Glutamatergic neuron (in vitro differentiated cells): ENCODE measurements around the gene SIRT3. TPM values are rescaled to one million over a fixed set of nuclear protein-coding genes. Genes with fewer than 3 reads are reported as not detected.

Experiments
- DNase-seq: peaks from one replicate; pipeline ENCODE4 v3.0.0; 2022
- H3K27ac Mint-ChIP-seq: one replicate; pipeline ENCODE4 v1.8.0; 2020; ENCODE audit warnings: mild to moderate bottlenecking, mixed read lengths, inconsistent platforms; ENCODE audit not compliant: unreplicated experiment
- H3K27me3 Mint-ChIP-seq: one replicate; pipeline ENCODE4 v1.8.0; 2020; ENCODE audit warnings: mild to moderate bottlenecking, moderate library complexity, mixed read lengths, inconsistent platforms; ENCODE audit not compliant: unreplicated experiment
- H3K36me3 Mint-ChIP-seq: one replicate; pipeline ENCODE4 v1.8.0; 2020; ENCODE audit warnings: mild to moderate bottlenecking, mixed read lengths, inconsistent platforms; ENCODE audit not compliant: unreplicated experiment
- H3K4me1 Mint-ChIP-seq: one replicate; pipeline ENCODE4 v1.8.0; 2020; ENCODE audit warnings: mild to moderate bottlenecking, low read depth, mixed read lengths, inconsistent platforms; ENCODE audit not compliant: unreplicated experiment
- H3K4me3 Mint-ChIP-seq: one replicate; pipeline ENCODE4 v1.8.0; 2020; ENCODE audit warnings: mild to moderate bottlenecking, mixed read lengths, inconsistent platforms; ENCODE audit not compliant: unreplicated experiment
- H3K9me3 Mint-ChIP-seq: one replicate; pipeline ENCODE4 v1.8.0; 2020; ENCODE audit warnings: mild to moderate bottlenecking, moderate library complexity, mixed read lengths, inconsistent platforms; ENCODE audit not compliant: unreplicated experiment
- total RNA-seq: library from RNA; stranded (reverse); fragmentation: NEBNext Ultra II Directional; extraction: Animal tissue kit (Norgen Biotek cat#: 25700); gene quantifications from one replicate; pipeline ENCODE4 v1.2.1, GENCODE V29; 2021; ENCODE audit not compliant: unreplicated experiment
- TF ChIP-seq, protein P1 (sequence below): fragments of 200-600 bp; sonication (generic); IDR thresholded peaks from one replicate; pipeline ENCODE4 v1.5.0; 2021; ENCODE audit not compliant: partially characterized antibody, unreplicated experiment

Gene SIRT3
- total RNA-seq, 1 donor from 2014 or later, result 23.6 TPM

DNA sequence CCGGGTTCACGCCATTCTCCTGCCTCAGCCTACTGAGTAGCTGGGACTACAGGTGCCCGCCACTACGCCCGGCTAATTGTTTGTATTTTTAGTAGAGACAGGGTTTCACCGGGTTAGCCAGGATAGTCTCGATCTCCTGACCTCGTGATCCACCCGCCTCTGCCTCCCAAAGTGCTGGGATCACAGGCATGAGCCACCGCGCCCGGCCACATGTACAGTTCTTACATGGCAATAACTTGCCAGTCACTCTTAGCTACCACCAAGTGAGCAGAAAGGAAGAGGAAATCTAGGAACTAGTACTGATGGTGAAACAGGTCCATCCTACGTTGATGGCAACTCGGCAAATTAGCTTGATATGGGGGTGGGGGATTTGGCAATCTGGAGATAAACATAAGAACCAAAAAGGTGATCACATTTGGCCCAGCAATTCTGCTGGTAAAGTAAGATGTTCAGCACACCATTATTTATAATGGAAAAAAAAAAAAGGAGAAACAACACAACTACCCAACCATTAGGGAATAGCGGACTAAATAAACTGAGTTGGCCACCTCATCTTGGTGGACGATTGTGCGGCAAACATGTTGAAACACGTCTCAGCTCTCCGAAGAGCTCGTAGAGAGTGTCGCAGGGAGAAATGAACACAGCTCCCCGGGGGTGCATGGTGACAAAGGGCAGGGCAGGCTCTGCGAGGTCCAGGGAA is 47.4 kb upstream of the SIRT3 start:
- peaks cover 3% of the 10 kb centered on the region for H3K4me1 Mint-ChIP-seq
- DNase-seq, result no peak
- H3K4me3 Mint-ChIP-seq, result no peak overlapping the region
- no peak overlapping the region for H3K27ac Mint-ChIP-seq
- peaks cover 13% of the 10 kb centered on the region for H3K9me3 Mint-ChIP-seq
- H3K27me3 Mint-ChIP-seq, result peaks cover 23% of the 10 kb centered on the region
- TF ChIP-seq, protein P1, sequence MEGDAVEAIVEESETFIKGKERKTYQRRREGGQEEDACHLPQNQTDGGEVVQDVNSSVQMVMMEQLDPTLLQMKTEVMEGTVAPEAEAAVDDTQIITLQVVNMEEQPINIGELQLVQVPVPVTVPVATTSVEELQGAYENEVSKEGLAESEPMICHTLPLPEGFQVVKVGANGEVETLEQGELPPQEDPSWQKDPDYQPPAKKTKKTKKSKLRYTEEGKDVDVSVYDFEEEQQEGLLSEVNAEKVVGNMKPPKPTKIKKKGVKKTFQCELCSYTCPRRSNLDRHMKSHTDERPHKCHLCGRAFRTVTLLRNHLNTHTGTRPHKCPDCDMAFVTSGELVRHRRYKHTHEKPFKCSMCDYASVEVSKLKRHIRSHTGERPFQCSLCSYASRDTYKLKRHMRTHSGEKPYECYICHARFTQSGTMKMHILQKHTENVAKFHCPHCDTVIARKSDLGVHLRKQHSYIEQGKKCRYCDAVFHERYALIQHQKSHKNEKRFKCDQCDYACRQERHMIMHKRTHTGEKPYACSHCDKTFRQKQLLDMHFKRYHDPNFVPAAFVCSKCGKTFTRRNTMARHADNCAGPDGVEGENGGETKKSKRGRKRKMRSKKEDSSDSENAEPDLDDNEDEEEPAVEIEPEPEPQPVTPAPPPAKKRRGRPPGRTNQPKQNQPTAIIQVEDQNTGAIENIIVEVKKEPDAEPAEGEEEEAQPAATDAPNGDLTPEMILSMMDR, result no peak
- H3K36me3 Mint-ChIP-seq, result no peaks in the 10 kb centered on the region

DNA sequence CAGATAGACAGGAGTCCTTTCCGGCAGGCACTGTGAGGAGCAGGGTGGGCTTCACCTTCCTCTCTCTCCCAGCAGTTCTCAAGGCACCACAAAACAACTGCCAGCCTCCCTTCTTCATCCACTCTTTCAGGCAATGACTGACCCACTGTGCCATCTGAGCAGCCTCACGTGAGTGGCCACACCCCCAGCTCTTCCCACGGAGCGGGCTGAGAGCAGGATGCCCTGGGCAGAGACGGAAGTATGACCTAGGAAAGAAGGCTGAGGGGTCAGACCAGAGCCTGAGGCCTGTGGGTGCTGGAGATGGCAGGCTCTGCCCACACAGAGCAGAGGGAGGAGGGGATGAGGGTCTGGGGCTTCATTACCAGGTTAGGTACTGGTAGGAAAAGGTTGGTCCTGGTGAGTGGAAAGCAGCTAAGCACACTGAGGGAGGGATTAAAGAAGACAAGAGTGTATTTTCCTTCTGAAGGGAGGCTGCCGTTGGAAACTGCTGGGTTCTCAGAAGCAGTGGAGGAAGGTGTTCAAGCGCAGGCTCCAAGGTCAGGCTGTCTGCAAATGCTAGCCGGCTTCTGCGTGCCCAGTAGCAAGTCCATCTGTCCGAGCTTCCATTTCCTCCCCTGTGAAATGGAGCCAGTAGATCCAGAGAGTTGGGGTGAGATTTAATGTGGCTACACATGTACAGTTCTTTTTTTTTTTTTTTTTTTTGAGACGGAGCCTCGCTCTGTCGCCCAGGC is 46.7 kb upstream of the SIRT3 start:
- H3K27ac Mint-ChIP-seq, result no peak overlapping the region
- DNase-seq, result no peak
- H3K4me1 Mint-ChIP-seq, result peaks cover 3% of the 10 kb centered on the region
- H3K4me3 Mint-ChIP-seq, result peak overlapping the region; percentile 9
- H3K9me3 Mint-ChIP-seq, result peaks cover 13% of the 10 kb centered on the region
- TF ChIP-seq, protein P1, result no peak
- no peaks in the 10 kb centered on the region for H3K36me3 Mint-ChIP-seq
- peaks cover 25% of the 10 kb centered on the region for H3K27me3 Mint-ChIP-seq

DNA sequence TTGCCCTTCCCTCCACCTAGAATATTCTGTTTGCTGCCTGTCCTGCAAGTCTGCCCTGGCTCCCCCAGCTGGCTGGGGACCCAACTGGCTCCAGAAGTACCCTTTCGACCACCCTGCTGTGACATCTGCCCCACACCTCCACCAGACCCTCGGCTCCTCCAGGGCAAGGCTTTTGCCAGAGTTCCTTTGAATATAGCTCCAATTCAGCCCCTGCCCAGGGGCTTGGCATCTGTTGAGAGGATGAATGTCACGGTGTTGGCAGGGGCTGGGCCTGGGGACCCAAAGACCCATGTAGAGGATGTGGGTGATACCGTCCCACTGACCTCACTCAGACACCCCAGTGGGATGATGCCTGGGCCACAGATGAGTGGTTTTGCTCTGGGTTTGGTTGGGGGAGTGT is 46.0 kb upstream of the SIRT3 start:
- Mint-ChIP-seq H3K9me3 (peaks cover 13% of the 10 kb centered on the region), H3K27me3 (peaks cover 25% of the 10 kb centered on the region), H3K4me1 (peaks cover 3% of the 10 kb centered on the region), H3K4me3 (no peak overlapping the region), H3K27ac (no peak overlapping the region), H3K36me3 (no peaks in the 10 kb centered on the region)
- DNase-seq, result no peak
- TF ChIP-seq, protein P1, result no peak

DNA sequence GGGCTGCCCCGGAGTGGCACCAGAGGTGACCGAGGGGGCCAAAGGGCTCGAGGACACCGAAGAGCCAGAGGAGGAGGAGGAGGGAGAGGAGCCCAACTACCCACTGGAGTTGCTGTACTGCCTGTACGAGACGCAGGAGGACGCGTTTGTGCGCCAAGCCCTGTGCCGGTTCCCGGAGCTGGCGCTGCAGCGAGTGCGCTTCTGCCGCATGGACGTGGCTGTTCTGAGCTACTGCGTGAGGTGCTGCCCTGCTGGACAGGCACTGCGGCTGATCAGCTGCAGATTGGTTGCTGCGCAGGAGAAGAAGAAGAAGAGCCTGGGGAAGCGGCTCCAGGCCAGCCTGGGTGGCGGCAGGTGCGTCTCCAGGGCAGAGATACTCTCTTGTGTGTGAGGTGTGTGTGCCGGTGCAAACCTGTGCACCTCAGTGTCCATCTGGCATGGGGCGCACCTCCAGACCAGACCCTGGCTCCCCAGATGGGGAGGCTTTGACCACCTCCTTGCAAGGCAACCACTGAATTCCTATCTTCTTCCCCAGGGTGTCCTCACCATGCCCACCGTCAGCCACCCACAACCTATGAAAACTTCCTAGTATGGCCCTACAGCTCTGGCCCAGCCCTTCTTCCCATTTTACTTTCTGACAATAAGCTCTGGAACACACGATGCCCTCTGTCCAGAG is 45.5 kb upstream of the SIRT3 start:
- H3K9me3 Mint-ChIP-seq, result peaks cover 13% of the 10 kb centered on the region
- peaks cover 22% of the 10 kb centered on the region for H3K27me3 Mint-ChIP-seq
- no peak for DNase-seq
- no peak overlapping the region for H3K27ac Mint-ChIP-seq
- H3K4me1 Mint-ChIP-seq, result peaks cover 3% of the 10 kb centered on the region
- no peak overlapping the region for H3K4me3 Mint-ChIP-seq
- peaks cover 4% of the 10 kb centered on the region for H3K36me3 Mint-ChIP-seq
- TF ChIP-seq, protein P1, result no peak
